ENCODE measurements around the gene FBXO33.

GRCh38 chr14:39384177-39384576, 48.1 kb downstream of the FBXO33 start:
- TF ChIP-seq, protein P1, sequence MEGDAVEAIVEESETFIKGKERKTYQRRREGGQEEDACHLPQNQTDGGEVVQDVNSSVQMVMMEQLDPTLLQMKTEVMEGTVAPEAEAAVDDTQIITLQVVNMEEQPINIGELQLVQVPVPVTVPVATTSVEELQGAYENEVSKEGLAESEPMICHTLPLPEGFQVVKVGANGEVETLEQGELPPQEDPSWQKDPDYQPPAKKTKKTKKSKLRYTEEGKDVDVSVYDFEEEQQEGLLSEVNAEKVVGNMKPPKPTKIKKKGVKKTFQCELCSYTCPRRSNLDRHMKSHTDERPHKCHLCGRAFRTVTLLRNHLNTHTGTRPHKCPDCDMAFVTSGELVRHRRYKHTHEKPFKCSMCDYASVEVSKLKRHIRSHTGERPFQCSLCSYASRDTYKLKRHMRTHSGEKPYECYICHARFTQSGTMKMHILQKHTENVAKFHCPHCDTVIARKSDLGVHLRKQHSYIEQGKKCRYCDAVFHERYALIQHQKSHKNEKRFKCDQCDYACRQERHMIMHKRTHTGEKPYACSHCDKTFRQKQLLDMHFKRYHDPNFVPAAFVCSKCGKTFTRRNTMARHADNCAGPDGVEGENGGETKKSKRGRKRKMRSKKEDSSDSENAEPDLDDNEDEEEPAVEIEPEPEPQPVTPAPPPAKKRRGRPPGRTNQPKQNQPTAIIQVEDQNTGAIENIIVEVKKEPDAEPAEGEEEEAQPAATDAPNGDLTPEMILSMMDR (IDR thresholded peaks at IDR 0.05) = no peak
- no peak for TF ChIP-seq EP300 (IDR thresholded peaks at IDR 0.05)
- no peak for TF ChIP-seq POLR2A (IDR thresholded peaks at IDR 0.05)
- no peak for TF ChIP-seq POLR2AphosphoS5 (IDR thresholded peaks at IDR 0.05)
